ENCODE results near the gene ANKZF1. TPM values are rescaled to one million over a fixed set of nuclear protein-coding genes. Genes with fewer than 3 reads are reported as not detected.

Gene ANKZF1
- total and polyA plus RNA-seq, 2 of the 8 experiments (the other 6 are each of a cell fraction or from before 2014, with no cell fraction given) = 32.5 to 50.1 TPM

GRCh38 chr2:219223831-219224610 is 5.6 kb upstream of the ANKZF1 start (continued):
- no peak for TF ChIP-seq EP300 (IDR thresholded peaks at IDR 0.05; ENCODE audit: borderline replicate concordance in 1 of 2, low read depth in 2 of 2, low read length in 2 of 2)
- TF ChIP-seq HDAC2 (IDR thresholded peaks at IDR 0.05; ENCODE audit: borderline replicate concordance in 1 of 2, low read depth in 2 of 2, low read length in 2 of 2) = no peak
- TF ChIP-seq RXRA (IDR thresholded peaks at IDR 0.05; ENCODE audit: insufficient read depth, low read depth, low read length) = no peak
- TF ChIP-seq SIN3A (conservative IDR thresholded peaks at IDR 0.05 in 1 of 2, IDR thresholded peaks at IDR 0.05 in 1 of 2; ENCODE audit: low read depth in 1 of 2, low read length in 2 of 2) = no peak
